EH (cell line): ENCODE data around the gene COL9A1.

Source experiments
- DNase-seq: peaks from one replicate; pipeline ENCODE4 v3.0.0-alpha.2; 2015; ENCODE audit warnings: low read depth

COL9A1 gene

GRCh38 chr6:70286905-70287304 is 16.0 kb downstream of the COL9A1 start:
- no peak for DNase-seq

DNA sequence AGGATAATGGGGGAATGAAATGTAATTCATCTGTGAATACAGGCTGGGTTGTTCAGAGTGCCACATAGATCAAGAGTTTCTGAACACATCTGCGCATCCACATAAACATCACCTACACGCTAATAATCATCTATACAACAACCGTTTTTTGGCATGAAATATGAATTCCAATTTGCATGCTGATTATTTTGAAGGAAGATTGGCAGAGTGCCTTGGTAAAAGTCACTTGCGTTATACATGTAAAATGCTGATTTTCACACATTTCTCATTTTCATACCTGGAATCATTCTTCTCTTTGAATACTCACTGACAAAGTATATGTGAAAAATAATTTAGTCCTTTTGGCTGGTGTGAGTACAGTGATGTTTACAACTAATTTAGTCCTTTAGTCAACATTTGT is 17.7 kb downstream of the COL9A1 start:
- DNase-seq, result no peak

DNA sequence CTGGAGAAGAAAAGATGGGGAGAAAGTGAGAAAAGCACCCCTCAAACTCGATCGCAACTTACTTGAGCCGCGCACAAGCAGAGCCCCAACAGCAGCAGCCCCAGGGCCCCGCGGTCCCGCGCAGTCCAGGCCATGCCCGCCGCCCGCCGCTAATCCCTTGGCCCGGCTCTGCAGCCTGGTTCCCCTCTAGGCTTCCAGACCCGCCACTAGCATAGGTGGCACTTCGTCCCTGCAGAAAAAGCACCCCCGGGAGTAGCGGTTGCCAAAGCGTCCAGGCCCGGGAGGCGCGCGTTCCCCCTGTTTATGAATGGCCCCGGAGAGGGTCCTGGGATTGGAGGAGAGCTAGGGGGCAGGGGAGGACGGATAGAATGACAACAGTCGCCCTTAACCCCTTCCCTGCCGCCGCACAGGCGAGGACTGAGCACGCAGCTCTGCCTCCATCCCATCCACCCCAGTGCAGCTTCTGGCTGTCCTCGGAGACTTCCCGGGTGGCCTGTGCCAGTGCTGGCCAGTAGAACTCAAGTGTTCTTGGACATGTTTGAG is 19.9 kb downstream of the COL9A1 start:
- DNase-seq, result no peak

- DNase-seq, result no peak
Observed at GRCh38 chr6:70282312-70282918, 20.5 kb downstream of the COL9A1 start.

DNA sequence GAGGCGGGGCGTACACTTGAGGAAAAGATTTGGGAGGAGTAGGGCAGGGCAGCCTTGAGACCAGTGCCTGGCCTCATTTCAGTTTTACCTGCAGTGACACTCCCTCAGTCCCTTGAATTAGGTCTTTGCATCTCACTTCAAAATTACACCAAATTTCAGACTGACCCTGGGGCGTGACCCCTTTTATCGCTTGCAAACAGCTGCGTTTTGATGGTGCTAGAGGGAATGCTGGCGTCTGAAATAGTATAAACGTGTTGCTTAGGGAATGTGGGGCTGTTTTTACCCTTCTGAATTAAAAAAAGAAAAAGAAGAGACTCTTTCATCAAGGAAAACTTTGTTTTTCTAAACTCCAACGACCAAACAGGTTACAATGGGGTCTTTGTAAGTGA is 21.0 kb downstream of the COL9A1 start:
- DNase-seq, result no peak

DNA sequence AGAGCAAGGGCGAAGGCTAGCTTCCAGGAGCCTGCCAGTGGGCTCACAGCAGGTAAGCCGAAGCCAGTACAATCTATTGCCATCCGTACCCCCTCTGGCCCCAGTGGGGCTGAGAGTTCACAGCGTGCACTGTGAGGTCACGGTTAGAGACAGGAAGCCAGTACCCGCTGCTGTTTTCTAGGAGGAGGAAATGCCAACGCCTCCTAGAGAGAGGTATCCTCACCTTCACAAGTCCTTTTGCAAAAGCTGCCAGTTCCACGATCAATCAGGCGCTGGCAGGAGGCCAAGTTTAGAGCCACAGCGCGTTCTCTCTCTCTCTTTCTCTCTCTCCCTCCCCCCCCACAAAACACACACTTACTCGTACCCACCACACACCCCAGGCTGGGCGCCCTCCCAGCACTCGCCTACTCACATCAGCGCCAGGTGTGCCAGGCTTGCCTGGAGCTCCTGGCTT is 22.5 kb downstream of the COL9A1 start:
- DNase-seq, result no peak

GRCh38 chr6:70277470-70277869 is 25.4 kb downstream of the COL9A1 start:
- DNase-seq, result peak; percentile 2

- no peak for DNase-seq
Observed at GRCh38 chr6:70274338-70274737, 28.5 kb downstream of the COL9A1 start.

DNA sequence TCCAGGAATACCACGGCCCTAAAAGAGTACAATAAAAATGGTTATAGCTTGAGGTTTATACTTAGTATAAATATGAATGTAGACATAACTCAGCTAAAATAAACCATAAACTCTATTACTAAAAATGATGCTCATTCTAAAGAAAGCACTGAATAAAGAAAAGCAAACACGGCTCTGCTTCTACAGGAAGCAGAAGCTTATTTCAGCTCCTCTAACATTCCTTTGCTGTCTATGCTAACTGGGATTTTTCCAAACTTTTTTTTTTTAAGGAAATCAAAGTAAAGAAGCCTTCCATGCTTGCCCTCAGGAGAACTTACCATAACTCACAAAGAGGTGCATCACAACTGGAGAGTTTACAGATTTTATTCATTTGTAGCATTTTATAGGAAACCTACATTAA is 30.8 kb downstream of the COL9A1 start:
- DNase-seq, result no peak

DNA sequence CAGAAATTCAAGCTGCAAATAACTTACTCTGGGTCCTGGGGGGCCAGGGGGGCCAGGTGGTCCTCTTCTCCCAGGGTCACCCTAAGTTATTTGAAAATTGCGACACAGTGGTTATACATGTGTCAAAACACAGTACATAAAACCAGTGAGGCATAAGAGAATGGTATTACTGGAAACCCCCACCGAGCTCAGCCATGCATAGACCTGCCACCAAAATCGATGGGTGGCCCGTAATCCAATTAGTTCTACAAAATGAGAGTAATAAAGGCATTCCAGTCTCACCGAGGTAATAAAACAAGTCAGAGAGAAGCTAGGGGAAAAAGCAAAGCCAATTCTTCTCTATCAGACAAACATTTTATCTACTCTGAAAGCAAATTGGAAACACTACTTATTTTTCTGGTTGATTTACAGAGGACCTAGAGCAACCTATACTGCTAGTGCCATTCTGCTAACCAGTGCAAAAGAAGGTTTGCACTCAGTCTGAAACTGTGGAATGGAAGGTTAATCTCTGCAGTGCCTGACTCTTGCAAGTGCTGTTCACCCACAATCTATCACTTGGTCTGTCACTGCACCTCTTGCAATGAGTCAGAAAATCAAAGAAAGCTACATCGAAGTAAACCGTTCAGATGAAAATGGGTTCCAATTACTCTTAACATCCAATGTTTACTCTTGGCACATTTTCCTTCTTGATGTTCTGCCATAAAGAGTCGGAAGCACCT is 32.4 kb downstream of the COL9A1 start:
- no peak for DNase-seq

- DNase-seq, result no peak
Observed at GRCh38 chr6:70266142-70266541, 36.7 kb downstream of the COL9A1 start.

DNA sequence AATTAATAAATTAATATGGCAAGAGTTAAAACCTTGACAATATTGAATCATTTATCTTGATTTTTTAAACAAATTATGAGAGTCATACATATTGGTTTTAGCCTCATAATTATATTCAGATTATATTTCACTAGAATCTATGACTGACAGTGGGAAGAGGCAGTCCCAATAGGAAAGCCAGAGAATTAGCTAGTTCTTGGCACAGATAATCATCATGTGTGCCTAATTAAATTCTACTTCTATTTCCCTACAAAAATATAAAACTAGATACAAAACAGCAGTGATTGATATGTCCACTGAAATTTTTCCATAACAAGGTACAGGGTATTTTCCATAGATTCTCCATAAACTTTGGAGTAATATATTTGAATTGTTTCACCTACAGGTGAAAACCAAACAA is 38.6 kb downstream of the COL9A1 start:
- no peak for DNase-seq

GRCh38 chr6:70258483-70258882 is 44.4 kb downstream of the COL9A1 start:
- no peak for DNase-seq

DNA sequence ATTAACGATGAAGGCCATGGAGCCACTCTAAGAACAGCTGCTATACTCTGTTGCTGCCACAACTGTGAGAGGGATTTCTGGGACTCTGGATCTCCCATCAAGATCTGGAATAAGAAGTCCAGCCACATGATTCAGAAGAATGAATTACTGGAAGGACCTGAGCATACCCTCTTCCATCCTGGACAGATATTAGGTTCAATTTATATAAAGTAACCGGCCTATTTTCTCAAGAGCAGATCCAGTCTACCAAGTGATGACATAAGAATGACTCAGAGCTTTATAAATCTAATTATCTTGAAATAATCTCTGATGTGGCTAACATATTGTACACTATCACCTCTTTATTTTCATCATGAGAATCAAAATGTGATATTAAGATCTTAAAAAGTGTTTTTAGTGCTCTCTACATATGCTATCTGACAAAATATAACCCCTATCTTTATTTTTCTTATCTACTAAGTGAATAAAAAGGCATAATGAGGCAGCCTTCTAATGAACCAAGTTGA is 45.1 kb downstream of the COL9A1 start:
- no peak for DNase-seq

- DNase-seq, result no peak
Observed at GRCh38 chr6:70254784-70255183, 48.1 kb downstream of the COL9A1 start.

DNA sequence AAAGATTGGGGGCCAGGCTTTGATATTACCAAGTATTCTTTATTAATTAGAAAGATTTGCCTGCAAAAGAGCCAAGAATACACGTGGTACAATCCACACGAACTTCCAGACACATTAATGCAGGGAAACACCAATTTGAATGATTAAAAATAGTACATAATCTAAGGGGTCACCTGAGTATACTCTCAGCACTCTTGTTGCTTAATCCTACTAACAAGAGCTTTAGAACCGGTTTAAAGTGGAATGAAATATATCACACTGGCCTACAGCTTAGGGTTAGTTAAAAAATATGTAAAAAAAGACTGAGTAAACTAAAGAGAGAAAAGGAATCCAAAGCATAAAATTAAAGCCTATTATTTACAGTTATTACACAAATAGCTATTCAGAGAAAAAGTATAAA is 49.0 kb downstream of the COL9A1 start:
- no peak for DNase-seq

- no peak for DNase-seq
Observed at GRCh38 chr6:70252604-70253003, 50.3 kb downstream of the COL9A1 start.

- no peak for DNase-seq
Observed at GRCh38 chr6:70246118-70246517, 56.8 kb downstream of the COL9A1 start.

- DNase-seq, result no peak
Observed at GRCh38 chr6:70241991-70242420, 60.9 kb downstream of the COL9A1 start.

DNA sequence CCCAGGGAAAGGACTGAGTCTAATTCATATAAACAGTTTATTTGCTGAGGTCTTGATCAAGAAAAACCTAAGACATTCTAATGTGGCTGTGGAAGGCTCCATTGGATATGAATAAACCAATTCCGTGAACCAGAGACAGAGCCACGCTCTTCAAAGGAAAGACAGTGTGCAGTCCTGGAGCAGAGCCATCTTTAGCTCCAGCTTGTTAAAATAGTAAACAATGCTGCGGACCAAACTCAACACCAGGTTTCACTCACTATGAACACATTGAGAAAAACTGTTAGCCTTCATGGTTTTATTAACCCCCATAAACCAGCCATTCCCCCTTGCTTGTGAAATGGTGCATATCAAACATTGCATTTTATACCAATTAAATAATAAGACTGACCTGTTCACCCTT is 61.9 kb downstream of the COL9A1 start:
- DNase-seq, result no peak

- no peak for DNase-seq
Observed at GRCh38 chr6:70236343-70236742, 66.5 kb downstream of the COL9A1 start.

- no peak for DNase-seq
Observed at GRCh38 chr6:70234561-70235236, 68.2 kb downstream of the COL9A1 start.

DNA sequence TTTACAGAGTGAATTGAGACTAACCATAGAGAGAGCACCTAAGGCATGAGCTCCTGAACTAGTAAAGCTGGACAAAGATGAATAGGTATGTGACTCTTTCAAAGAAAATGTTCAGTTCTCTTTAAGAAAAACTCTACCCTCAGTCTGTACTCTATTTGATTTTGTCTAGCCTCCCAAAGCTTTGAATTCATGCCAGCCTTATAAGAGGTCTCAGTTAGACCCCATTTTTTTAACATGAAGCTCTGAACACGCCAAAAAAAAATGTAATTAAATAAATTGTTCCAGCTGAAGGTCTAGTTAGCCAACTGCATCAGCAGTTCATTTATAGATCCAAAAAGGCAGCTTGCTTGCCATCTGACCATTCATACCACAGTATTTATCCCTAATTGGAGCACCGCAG is 71.6 kb downstream of the COL9A1 start:
- DNase-seq, result no peak
